T1000 (cell line): ENCODE measurements around the gene STK4.

Experiments used
- DNase-seq: peaks from one replicate; lab custom pipeline; 2025; ENCODE audit warnings: mixed read lengths; lab: John Stamatoyannopoulos, UW

STK4 gene

GRCh38 chr20:45112754-45113153 is 146.4 kb downstream of the STK4 start:
- no peak for DNase-seq

- DNase-seq = no peak
Measured at GRCh38 chr20:45113865-45114264, 147.6 kb downstream of the STK4 start.

- DNase-seq = no peak
Measured at GRCh38 chr20:45114465-45115385, 148.4 kb downstream of the STK4 start, which contains the start of gene WFDC5. Gene WFDC5, minus strand, starts transcription at chr20:45115174. Its CDS starts 91 bp downstream, at chr20:45115083.

GRCh38 chr20:45115386-45115774 is 149.1 kb downstream of the STK4 start:
- DNase-seq = no peak

- no peak for DNase-seq
Measured at GRCh38 chr20:45115829-45116228, 149.5 kb downstream of the STK4 start.

- no peak for DNase-seq
Measured at GRCh38 chr20:45117581-45117980, 151.3 kb downstream of the STK4 start.

- no peak for DNase-seq
Measured at GRCh38 chr20:45118028-45118427, 151.7 kb downstream of the STK4 start.

- no peak for DNase-seq
Measured at GRCh38 chr20:45119556-45120266, 153.4 kb downstream of the STK4 start.

- no peak for DNase-seq
Measured at GRCh38 chr20:45121388-45121787, 155.1 kb downstream of the STK4 start.

GRCh38 chr20:45124365-45124764 is 158.1 kb downstream of the STK4 start, which contains the start of gene WFDC12:
Gene WFDC12, minus strand, starts transcription at chr20:45124465. Its CDS starts 18 bp downstream, at chr20:45124447.
- no peak for DNase-seq

GRCh38 chr20:45128099-45128498 is 161.8 kb downstream of the STK4 start:
- DNase-seq = no peak
